Measurements from ENCODE around the gene MYO9B.
A peak's percentile ranks its signal among the peaks of the same experiment; 100 is the strongest.

The MYO9B gene

GRCh38 chr19:17127671-17128070, 52.1 kb downstream of the MYO9B start:
- TF ChIP-seq POLR2AphosphoS5 (IDR thresholded peaks at IDR 0.05; ENCODE audit: low read depth, low read length) (no peak), FOXP2 (optimal IDR thresholded peaks at IDR 0.05; ENCODE audit: borderline replicate concordance, extremely low read depth, extremely low read length, insufficient read depth) (no peak), TAF1 (IDR thresholded peaks at IDR 0.05; ENCODE audit: borderline replicate concordance, insufficient read depth, low read length) (no peak), REST (IDR thresholded peaks at IDR 0.05; ENCODE audit: insufficient read depth in 1 of 2, low read depth in 2 of 2, low read length in 2 of 2) (no peak), SIN3A (IDR thresholded peaks at IDR 0.05; ENCODE audit: borderline replicate concordance, insufficient read depth, low read length) (no peak)

GRCh38 chr19:17128403-17128802, 52.8 kb downstream of the MYO9B start:
- no peak for TF ChIP-seq POLR2AphosphoS5 (IDR thresholded peaks at IDR 0.05; ENCODE audit: low read depth, low read length)
- TF ChIP-seq TAF1 (IDR thresholded peaks at IDR 0.05; ENCODE audit: borderline replicate concordance, insufficient read depth, low read length): no peak

GRCh38 chr19:17128820-17129219, 53.2 kb downstream of the MYO9B start:
- TF ChIP-seq SIN3A (IDR thresholded peaks at IDR 0.05; ENCODE audit: borderline replicate concordance, insufficient read depth, low read length): no peak
- no peak for TF ChIP-seq REST (IDR thresholded peaks at IDR 0.05; ENCODE audit: insufficient read depth in 1 of 2, low read depth in 2 of 2, low read length in 2 of 2)
- TF ChIP-seq FOXP2 (optimal IDR thresholded peaks at IDR 0.05; ENCODE audit: borderline replicate concordance, extremely low read depth, extremely low read length, insufficient read depth): no peak
- TF ChIP-seq POLR2AphosphoS5 (IDR thresholded peaks at IDR 0.05; ENCODE audit: low read depth, low read length): no peak
- no peak for TF ChIP-seq TAF1 (IDR thresholded peaks at IDR 0.05; ENCODE audit: borderline replicate concordance, insufficient read depth, low read length)

GRCh38 chr19:17129377-17129776, 53.8 kb downstream of the MYO9B start:
- no peak for TF ChIP-seq TAF1 (IDR thresholded peaks at IDR 0.05; ENCODE audit: borderline replicate concordance, insufficient read depth, low read length)
- no peak for TF ChIP-seq REST (IDR thresholded peaks at IDR 0.05; ENCODE audit: insufficient read depth in 1 of 2, low read depth in 2 of 2, low read length in 2 of 2)
- TF ChIP-seq POLR2AphosphoS5 (IDR thresholded peaks at IDR 0.05; ENCODE audit: low read depth, low read length): no peak
- no peak for TF ChIP-seq FOXP2 (optimal IDR thresholded peaks at IDR 0.05; ENCODE audit: borderline replicate concordance, extremely low read depth, extremely low read length, insufficient read depth)
- no peak for TF ChIP-seq SIN3A (IDR thresholded peaks at IDR 0.05; ENCODE audit: borderline replicate concordance, insufficient read depth, low read length)

GRCh38 chr19:17135001-17135853, 59.6 kb downstream of the MYO9B start:
- TF ChIP-seq FOXP2 (optimal IDR thresholded peaks at IDR 0.05; ENCODE audit: borderline replicate concordance, extremely low read depth, extremely low read length, insufficient read depth): peak; percentile 92
- TF ChIP-seq REST (IDR thresholded peaks at IDR 0.05; ENCODE audit: insufficient read depth in 1 of 2, low read depth in 2 of 2, low read length in 2 of 2): peak in 1 of 2 experiments; percentile 61; a peak in 2 of 4 replicates
- TF ChIP-seq TAF1 (IDR thresholded peaks at IDR 0.05; ENCODE audit: borderline replicate concordance, insufficient read depth, low read length): no peak
- 0 out of 2 replicates have a peak, but pooled peaks have one; percentile 36 for TF ChIP-seq SIN3A (IDR thresholded peaks at IDR 0.05; ENCODE audit: borderline replicate concordance, insufficient read depth, low read length)
